Measurements from ENCODE around the gene POU4F3. TPM values are rescaled to one million over a fixed set of nuclear protein-coding genes. Genes with fewer than 3 reads are reported as not detected.
A peak's percentile ranks its signal among the peaks of the same experiment; 100 is the strongest.

POU4F3 gene
- polyA plus RNA-seq, 4 donors = 0.03 to 0.04 TPM; not detected in 2

- Histone ChIP-seq H3K36me3 (ENCODE audit: control insufficient read depth in 3 of 3, insufficient read depth in 2 of 3, low read depth in 1 of 3, low read length in 3 of 3) (no peaks in the 10 kb centered on the region), H3K27ac (ENCODE audit: low read depth in 1 of 3, low read length in 2 of 3) (no peak overlapping the region), H3K9me3 (ENCODE audit: control insufficient read depth in 2 of 2, insufficient read depth in 1 of 2, low read depth in 1 of 2, low read length in 1 of 2) (no peaks in the 10 kb centered on the region), H3K4me1 (ENCODE audit: control insufficient read depth in 3 of 3, insufficient read depth in 2 of 3, low read depth in 1 of 3, low read length in 2 of 3) (no peaks in the 10 kb centered on the region), H3K4me3 (ENCODE audit: low read depth in 1 of 3, low read length in 3 of 3) (no peak overlapping the region), H3K27me3 (ENCODE audit: control insufficient read depth in 3 of 3, insufficient read depth in 3 of 3, low read length in 3 of 3) (peaks cover 17 to 77% (median 48%) of the 10 kb centered on the region in 3 donors)
- 4 to 13% (median 9%) methylated on average over 23 to 24 of the region's 24 CpGs for WGBS, 3 donors
- DNase-seq = no peak
- FAIRE-seq = no peak
These were observed 4.5 kb upstream of the POU4F3 start for GRCh38 chr5:146334074-146334533.

GRCh38 chr5:146336197-146336596 lies 2.4 kb upstream of the POU4F3 start:
- H3K4me1 ChIP-seq (ENCODE audit: control insufficient read depth in 3 of 3, insufficient read depth in 2 of 3, low read depth in 1 of 3, low read length in 2 of 3) = no peaks in the 10 kb centered on the region
- H3K9me3 ChIP-seq (ENCODE audit: control insufficient read depth in 2 of 2, insufficient read depth in 1 of 2, low read depth in 1 of 2, low read length in 1 of 2) = no peaks in the 10 kb centered on the region
- H3K27me3 ChIP-seq (ENCODE audit: control insufficient read depth in 3 of 3, insufficient read depth in 3 of 3, low read length in 3 of 3) = peaks cover 26 to 90% (median 60%) of the 10 kb centered on the region in 3 donors
- FAIRE-seq (no peak), DNase-seq (no peak)
- H3K4me3 ChIP-seq (ENCODE audit: low read depth in 1 of 3, low read length in 3 of 3) = no peak overlapping the region
- H3K36me3 ChIP-seq (ENCODE audit: control insufficient read depth in 3 of 3, insufficient read depth in 2 of 3, low read depth in 1 of 3, low read length in 3 of 3) = no peaks in the 10 kb centered on the region
- no peak overlapping the region for H3K27ac ChIP-seq (ENCODE audit: low read depth in 1 of 3, low read length in 2 of 3)

GRCh38 chr5:146337264-146337904 lies 1.3 kb upstream of the POU4F3 start:
- FAIRE-seq (no peak), DNase-seq (no peak)
- H3K4me3 ChIP-seq (ENCODE audit: low read depth in 1 of 3, low read length in 3 of 3) = no peak overlapping the region
- peaks cover 26 to 96% (median 65%) of the 10 kb centered on the region in 3 donors for H3K27me3 ChIP-seq (ENCODE audit: control insufficient read depth in 3 of 3, insufficient read depth in 3 of 3, low read length in 3 of 3)
- no peaks in the 10 kb centered on the region for H3K36me3 ChIP-seq (ENCODE audit: control insufficient read depth in 3 of 3, insufficient read depth in 2 of 3, low read depth in 1 of 3, low read length in 3 of 3)
- 4 to 14% (median 9%) methylated on average over 33 to 34 of the region's 34 CpGs for WGBS, 3 donors
- H3K4me1 ChIP-seq (ENCODE audit: control insufficient read depth in 3 of 3, insufficient read depth in 2 of 3, low read depth in 1 of 3, low read length in 2 of 3) = no peaks in the 10 kb centered on the region
- H3K9me3 ChIP-seq (ENCODE audit: control insufficient read depth in 2 of 2, insufficient read depth in 1 of 2, low read depth in 1 of 2, low read length in 1 of 2) = no peaks in the 10 kb centered on the region
- H3K27ac ChIP-seq (ENCODE audit: low read depth in 1 of 3, low read length in 2 of 3) = no peak overlapping the region

GRCh38 chr5:146337928-146338327 lies 711 bp upstream of the POU4F3 start:
- peaks cover 26 to 96% (median 65%) of the 10 kb centered on the region in 3 donors for H3K27me3 ChIP-seq (ENCODE audit: control insufficient read depth in 3 of 3, insufficient read depth in 3 of 3, low read length in 3 of 3)
- no peak for FAIRE-seq
- H3K4me1 ChIP-seq (ENCODE audit: control insufficient read depth in 3 of 3, insufficient read depth in 2 of 3, low read depth in 1 of 3, low read length in 2 of 3) = no peaks in the 10 kb centered on the region
- WGBS, 3 donors = 1 to 4% (median 4%) methylated on average over 8 of the region's 8 CpGs
- no peaks in the 10 kb centered on the region for H3K9me3 ChIP-seq (ENCODE audit: control insufficient read depth in 2 of 2, insufficient read depth in 1 of 2, low read depth in 1 of 2, low read length in 1 of 2)
- no peak for DNase-seq
- H3K27ac ChIP-seq (ENCODE audit: low read depth in 1 of 3, low read length in 2 of 3) = no peak overlapping the region
- H3K4me3 ChIP-seq (ENCODE audit: low read depth in 1 of 3, low read length in 3 of 3) = no peak overlapping the region
- no peaks in the 10 kb centered on the region for H3K36me3 ChIP-seq (ENCODE audit: control insufficient read depth in 3 of 3, insufficient read depth in 2 of 3, low read depth in 1 of 3, low read length in 3 of 3)

- peaks cover 0 to 4% (median 0%) of the 10 kb centered on the region in 3 donors for H3K4me1 ChIP-seq (ENCODE audit: control insufficient read depth in 3 of 3, insufficient read depth in 2 of 3, low read depth in 1 of 3, low read length in 2 of 3)
- H3K4me3 ChIP-seq (ENCODE audit: low read depth in 1 of 3, low read length in 3 of 3) = no peak overlapping the region
- FAIRE-seq (no peak), DNase-seq (no peak)
- H3K9me3 ChIP-seq (ENCODE audit: control insufficient read depth in 2 of 2, insufficient read depth in 1 of 2, low read depth in 1 of 2, low read length in 1 of 2) = no peaks in the 10 kb centered on the region
- H3K27ac ChIP-seq (ENCODE audit: low read depth in 1 of 3, low read length in 2 of 3) = no peak overlapping the region
- no peaks in the 10 kb centered on the region for H3K36me3 ChIP-seq (ENCODE audit: control insufficient read depth in 3 of 3, insufficient read depth in 2 of 3, low read depth in 1 of 3, low read length in 3 of 3)
- peaks cover 29 to 96% (median 74%) of the 10 kb centered on the region in 3 donors for H3K27me3 ChIP-seq (ENCODE audit: control insufficient read depth in 3 of 3, insufficient read depth in 3 of 3, low read length in 3 of 3)
- 10 to 27% (median 23%) methylated on average over 44 of the region's 44 CpGs for WGBS, 3 donors
These were observed 1.1 kb downstream of the POU4F3 start for GRCh38 chr5:146339715-146340259.

- FAIRE-seq = no peak
- DNase-seq = peak; percentile 15 to 75
- 6 to 19% (median 16%) methylated on average over 40 of the region's 40 CpGs for WGBS, 3 donors
- peaks cover 0 to 5% (median 0%) of the 10 kb centered on the region in 3 donors for H3K4me1 ChIP-seq (ENCODE audit: control insufficient read depth in 3 of 3, insufficient read depth in 2 of 3, low read depth in 1 of 3, low read length in 2 of 3)
- H3K9me3 ChIP-seq (ENCODE audit: control insufficient read depth in 2 of 2, insufficient read depth in 1 of 2, low read depth in 1 of 2, low read length in 1 of 2) = no peaks in the 10 kb centered on the region
- H3K27ac ChIP-seq (ENCODE audit: low read depth in 1 of 3, low read length in 2 of 3) = no peak overlapping the region
- no peaks in the 10 kb centered on the region for H3K36me3 ChIP-seq (ENCODE audit: control insufficient read depth in 3 of 3, insufficient read depth in 2 of 3, low read depth in 1 of 3, low read length in 3 of 3)
- H3K27me3 ChIP-seq (ENCODE audit: control insufficient read depth in 3 of 3, insufficient read depth in 3 of 3, low read length in 3 of 3) = peaks cover 29 to 98% (median 77%) of the 10 kb centered on the region in 3 donors
- H3K4me3 ChIP-seq (ENCODE audit: low read depth in 1 of 3, low read length in 3 of 3) = no peak overlapping the region
These were observed 1.8 kb downstream of the POU4F3 start for GRCh38 chr5:146340260-146341081.

GRCh38 chr5:146341854-146342253 lies 3.2 kb downstream of the POU4F3 start:
- Histone ChIP-seq H3K9me3 (ENCODE audit: control insufficient read depth in 2 of 2, insufficient read depth in 1 of 2, low read depth in 1 of 2, low read length in 1 of 2) (no peaks in the 10 kb centered on the region), H3K4me1 (ENCODE audit: control insufficient read depth in 3 of 3, insufficient read depth in 2 of 3, low read depth in 1 of 3, low read length in 2 of 3) (peaks cover 0 to 5% (median 0%) of the 10 kb centered on the region in 3 donors), H3K36me3 (ENCODE audit: control insufficient read depth in 3 of 3, insufficient read depth in 2 of 3, low read depth in 1 of 3, low read length in 3 of 3) (no peaks in the 10 kb centered on the region), H3K4me3 (ENCODE audit: low read depth in 1 of 3, low read length in 3 of 3) (no peak overlapping the region), H3K27ac (ENCODE audit: low read depth in 1 of 3, low read length in 2 of 3) (no peak overlapping the region), H3K27me3 (ENCODE audit: control insufficient read depth in 3 of 3, insufficient read depth in 3 of 3, low read length in 3 of 3) (peaks cover 33 to 100% (median 76%) of the 10 kb centered on the region in 3 donors)
- FAIRE-seq (no peak), DNase-seq (no peak)
- WGBS, 3 donors = 11 to 15% (median 14%) methylated on average over 6 of the region's 6 CpGs

GRCh38 chr5:146342519-146342881 lies 3.9 kb downstream of the POU4F3 start:
- no peak overlapping the region for H3K4me3 ChIP-seq (ENCODE audit: low read depth in 1 of 3, low read length in 3 of 3)
- H3K36me3 ChIP-seq (ENCODE audit: control insufficient read depth in 3 of 3, insufficient read depth in 2 of 3, low read depth in 1 of 3, low read length in 3 of 3) = no peaks in the 10 kb centered on the region
- H3K27me3 ChIP-seq (ENCODE audit: control insufficient read depth in 3 of 3, insufficient read depth in 3 of 3, low read length in 3 of 3) = peaks cover 27 to 96% (median 70%) of the 10 kb centered on the region in 3 donors
- H3K4me1 ChIP-seq (ENCODE audit: control insufficient read depth in 3 of 3, insufficient read depth in 2 of 3, low read depth in 1 of 3, low read length in 2 of 3) = peaks cover 0 to 5% (median 0%) of the 10 kb centered on the region in 3 donors
- FAIRE-seq (no peak), DNase-seq (no peak)
- H3K9me3 ChIP-seq (ENCODE audit: control insufficient read depth in 2 of 2, insufficient read depth in 1 of 2, low read depth in 1 of 2, low read length in 1 of 2) = no peaks in the 10 kb centered on the region
- 7 to 14% (median 8%) methylated on average over 14 of the region's 14 CpGs for WGBS, 3 donors
- no peak overlapping the region for H3K27ac ChIP-seq (ENCODE audit: low read depth in 1 of 3, low read length in 2 of 3)

Measured in small intestine (tissue), 7 donors.